ENCODE data around the gene SESN3.

Gene SESN3

DNA sequence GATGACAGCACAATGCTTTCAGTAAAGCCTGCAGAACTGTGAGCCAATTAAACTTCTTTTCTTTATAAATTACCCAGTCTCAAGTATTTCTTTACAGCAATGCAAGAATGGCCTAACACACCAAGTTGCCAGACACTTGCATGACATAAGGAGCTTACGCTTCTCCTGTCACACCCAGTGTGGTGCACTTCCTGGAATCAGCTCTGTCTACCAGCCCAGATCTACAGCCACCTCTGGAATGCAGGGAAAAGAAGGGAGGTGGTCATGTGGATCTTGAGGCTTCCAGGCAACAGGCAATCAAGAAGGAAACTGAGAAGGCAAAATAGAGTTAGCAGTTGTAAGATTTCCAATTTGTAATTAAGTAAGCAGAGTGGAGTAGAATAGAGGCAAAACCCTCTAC lies 37.4 kb upstream of the SESN3 start:
- TF ChIP-seq, protein P1, sequence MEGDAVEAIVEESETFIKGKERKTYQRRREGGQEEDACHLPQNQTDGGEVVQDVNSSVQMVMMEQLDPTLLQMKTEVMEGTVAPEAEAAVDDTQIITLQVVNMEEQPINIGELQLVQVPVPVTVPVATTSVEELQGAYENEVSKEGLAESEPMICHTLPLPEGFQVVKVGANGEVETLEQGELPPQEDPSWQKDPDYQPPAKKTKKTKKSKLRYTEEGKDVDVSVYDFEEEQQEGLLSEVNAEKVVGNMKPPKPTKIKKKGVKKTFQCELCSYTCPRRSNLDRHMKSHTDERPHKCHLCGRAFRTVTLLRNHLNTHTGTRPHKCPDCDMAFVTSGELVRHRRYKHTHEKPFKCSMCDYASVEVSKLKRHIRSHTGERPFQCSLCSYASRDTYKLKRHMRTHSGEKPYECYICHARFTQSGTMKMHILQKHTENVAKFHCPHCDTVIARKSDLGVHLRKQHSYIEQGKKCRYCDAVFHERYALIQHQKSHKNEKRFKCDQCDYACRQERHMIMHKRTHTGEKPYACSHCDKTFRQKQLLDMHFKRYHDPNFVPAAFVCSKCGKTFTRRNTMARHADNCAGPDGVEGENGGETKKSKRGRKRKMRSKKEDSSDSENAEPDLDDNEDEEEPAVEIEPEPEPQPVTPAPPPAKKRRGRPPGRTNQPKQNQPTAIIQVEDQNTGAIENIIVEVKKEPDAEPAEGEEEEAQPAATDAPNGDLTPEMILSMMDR (IDR thresholded peaks at IDR 0.05; ENCODE audit: control insufficient read depth, extremely low read depth, insufficient read depth) = no peak
- DNase-seq (ENCODE audit: low read depth) = no peak

GRCh38 chr11:95267601-95268213 lies 36.7 kb upstream of the SESN3 start:
- DNase-seq (ENCODE audit: low read depth) = no peak
- TF ChIP-seq, protein P1 (IDR thresholded peaks at IDR 0.05; ENCODE audit: control insufficient read depth, extremely low read depth, insufficient read depth) = no peak
- no peak overlapping the region for H3K4me3 ChIP-seq (ENCODE audit: low read depth, low read length)

More for the DNA sequence above, 37.4 kb upstream of the SESN3 start:
- no peak overlapping the region for H3K4me3 ChIP-seq (ENCODE audit: low read depth, low read length)

- no peak overlapping the region for H3K4me3 ChIP-seq (ENCODE audit: low read depth, low read length)
- DNase-seq (ENCODE audit: low read depth) = no peak
- TF ChIP-seq, protein P1 (IDR thresholded peaks at IDR 0.05; ENCODE audit: control insufficient read depth, extremely low read depth, insufficient read depth) = no peak
These were observed 35.9 kb upstream of the SESN3 start for GRCh38 chr11:95266751-95267374.

DNA sequence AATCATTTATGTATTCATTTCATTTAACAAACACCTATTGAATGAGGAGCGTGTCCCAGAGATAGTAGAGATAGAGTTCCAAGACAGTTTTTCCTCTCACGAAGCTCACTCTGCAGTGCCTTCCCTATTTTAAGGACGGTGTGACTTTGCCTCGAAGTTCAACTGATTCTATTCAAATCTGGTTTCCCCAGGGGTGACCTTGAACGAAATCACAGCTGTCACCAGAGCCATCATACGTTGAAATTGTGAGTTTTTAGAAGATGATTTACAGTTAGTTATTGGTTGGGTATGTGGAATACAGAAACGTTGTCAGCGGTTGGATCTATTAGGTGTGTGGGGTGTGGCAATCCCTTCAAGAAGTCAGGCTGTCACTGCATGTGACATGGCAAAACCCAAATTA lies 33.9 kb upstream of the SESN3 start:
- no peak for DNase-seq (ENCODE audit: low read depth)
- TF ChIP-seq, protein P1 (IDR thresholded peaks at IDR 0.05; ENCODE audit: control insufficient read depth, extremely low read depth, insufficient read depth) = no peak
- no peak overlapping the region for H3K4me3 ChIP-seq (ENCODE audit: low read depth, low read length)

- no peak overlapping the region for H3K4me3 ChIP-seq (ENCODE audit: low read depth, low read length)
- DNase-seq (ENCODE audit: low read depth) = no peak
- TF ChIP-seq, protein P1 (IDR thresholded peaks at IDR 0.05; ENCODE audit: control insufficient read depth, extremely low read depth, insufficient read depth) = no peak
These were observed 32.2 kb upstream of the SESN3 start for GRCh38 chr11:95262994-95263765.

DNA sequence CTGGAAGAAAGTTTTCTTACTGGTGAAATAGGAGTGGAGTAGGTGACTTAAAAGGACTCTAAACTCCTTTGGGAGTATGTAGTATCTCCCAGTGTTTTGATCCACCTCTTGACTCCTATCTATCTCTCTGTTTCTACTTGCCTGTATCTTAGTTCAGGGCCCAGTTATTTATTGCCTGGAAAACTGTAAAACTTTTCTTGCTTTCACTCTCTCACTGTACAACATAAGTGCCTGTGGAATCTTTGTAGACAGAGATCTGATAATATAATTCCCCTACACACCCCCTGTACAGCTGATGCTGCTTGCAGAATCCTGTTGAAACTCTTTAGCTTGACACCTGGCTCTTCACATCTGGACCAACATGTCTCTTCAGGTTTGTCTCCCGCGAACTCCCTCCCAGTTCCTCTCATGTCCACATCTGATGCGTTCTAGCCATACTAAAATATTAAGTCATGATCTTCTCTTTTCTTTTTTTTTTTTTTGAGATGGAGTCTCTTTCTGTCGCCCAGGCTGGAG lies 26.5 kb upstream of the SESN3 start:
- TF ChIP-seq, protein P1 (IDR thresholded peaks at IDR 0.05; ENCODE audit: control insufficient read depth, extremely low read depth, insufficient read depth) = no peak
- H3K4me3 ChIP-seq (ENCODE audit: low read depth, low read length) = no peak overlapping the region
- DNase-seq (ENCODE audit: low read depth) = no peak

Measured in LNCaP clone FGC (cell line).